ENCODE results near the gene CLPSL2.
"Not testable (repeated sequence)": the region's sequence is repeated elsewhere in the genome, so short reads cannot be mapped to it uniquely, and the experiment has no call there.

CLPSL2 gene

GRCh38 chr6:35776364-35777215 is at the start of gene CLPSL2:
Gene CLPSL2 (plus strand): TSS chr6:35776598. CDS start chr6:35776619, 21 bp downstream.
- in situ Hi-C loops (cut with HindIII; ENCODE audit: low pct_unique_long_range_greater_than_20kb, low sequenced_read_pairs) = no loop called here
- DNase-seq (ENCODE audit: low read depth in 1 of 2, low spot score in 1 of 2) = peak in 1 of 2 experiments; percentile 67

GRCh38 chr6:35727231-35727934 is 49.0 kb upstream of the CLPSL2 start:
- peak in 1 of 2 experiments; percentile 73 for DNase-seq (ENCODE audit: low read depth in 1 of 2, low spot score in 1 of 2)
- no peak for TF ChIP-seq JUND (IDR thresholded peaks at IDR 0.05; ENCODE audit: low read depth)
- in situ Hi-C loops (cut with HindIII; ENCODE audit: low pct_unique_long_range_greater_than_20kb, low sequenced_read_pairs) = no loop called here

More at GRCh38 chr6:35776364-35777215, at the start of gene CLPSL2:
- TF ChIP-seq JUND (IDR thresholded peaks at IDR 0.05; ENCODE audit: low read depth) = no peak

- in situ Hi-C loops (cut with HindIII; ENCODE audit: low pct_unique_long_range_greater_than_20kb, low sequenced_read_pairs) = no loop called here
- TF ChIP-seq JUND (IDR thresholded peaks at IDR 0.05; ENCODE audit: low read depth) = no peak
- DNase-seq (ENCODE audit: low read depth in 1 of 2, low spot score in 1 of 2) = peak; percentile 69 to 96
Observed at GRCh38 chr6:35727935-35728682, 48.3 kb upstream of the CLPSL2 start.

- in situ Hi-C loops (cut with HindIII; ENCODE audit: low pct_unique_long_range_greater_than_20kb, low sequenced_read_pairs) = no loop called here
- no peak for TF ChIP-seq JUND (IDR thresholded peaks at IDR 0.05; ENCODE audit: low read depth)
- peak in 1 of 2 experiments; percentile 71 for DNase-seq (ENCODE audit: low read depth in 1 of 2, low spot score in 1 of 2)
Observed at GRCh38 chr6:35728683-35729678, 47.4 kb upstream of the CLPSL2 start.

GRCh38 chr6:35729722-35730121 is 46.7 kb upstream of the CLPSL2 start:
- no peak for DNase-seq (ENCODE audit: low read depth in 1 of 2, low spot score in 1 of 2)
- TF ChIP-seq JUND (IDR thresholded peaks at IDR 0.05; ENCODE audit: low read depth) = no peak
- in situ Hi-C loops (cut with HindIII; ENCODE audit: low pct_unique_long_range_greater_than_20kb, low sequenced_read_pairs) = no loop called here

GRCh38 chr6:35730745-35731413 is 45.5 kb upstream of the CLPSL2 start:
- DNase-seq (ENCODE audit: low read depth in 1 of 2, low spot score in 1 of 2) = no peak
- no peak for TF ChIP-seq JUND (IDR thresholded peaks at IDR 0.05; ENCODE audit: low read depth)
- in situ Hi-C loops (cut with HindIII; ENCODE audit: low pct_unique_long_range_greater_than_20kb, low sequenced_read_pairs) = no loop called here

- in situ Hi-C loops (cut with HindIII; ENCODE audit: low pct_unique_long_range_greater_than_20kb, low sequenced_read_pairs) = no loop called here
- peak; percentile 83 to 90 for DNase-seq (ENCODE audit: low read depth in 1 of 2, low spot score in 1 of 2)
- no peak for TF ChIP-seq JUND (IDR thresholded peaks at IDR 0.05; ENCODE audit: low read depth)
Observed at GRCh38 chr6:35731414-35731735, 45.0 kb upstream of the CLPSL2 start.

GRCh38 chr6:35731736-35732532 is 44.5 kb upstream of the CLPSL2 start:
- DNase-seq (ENCODE audit: low read depth in 1 of 2, low spot score in 1 of 2) = peak; percentile 85 to 92
- in situ Hi-C loops (cut with HindIII; ENCODE audit: low pct_unique_long_range_greater_than_20kb, low sequenced_read_pairs) = no loop called here
- no peak for TF ChIP-seq JUND (IDR thresholded peaks at IDR 0.05; ENCODE audit: low read depth)

GRCh38 chr6:35733633-35734032 is 42.8 kb upstream of the CLPSL2 start:
- no peak for TF ChIP-seq JUND (IDR thresholded peaks at IDR 0.05; ENCODE audit: low read depth)
- in situ Hi-C loops (cut with HindIII; ENCODE audit: low pct_unique_long_range_greater_than_20kb, low sequenced_read_pairs) = no loop called here

GRCh38 chr6:35734319-35734718 is 42.1 kb upstream of the CLPSL2 start:
- in situ Hi-C loops (cut with HindIII; ENCODE audit: low pct_unique_long_range_greater_than_20kb, low sequenced_read_pairs); DNase-seq (ENCODE audit: low read depth in 1 of 2, low spot score in 1 of 2): not testable (repeated sequence)

More at GRCh38 chr6:35733633-35734032, 42.8 kb upstream of the CLPSL2 start:
- peak in 1 of 2 experiments; percentile 61 for DNase-seq (ENCODE audit: low read depth in 1 of 2, low spot score in 1 of 2)

All from T47D (cell line).